ENCODE data around the gene GLOD4.

- no peak for TF ChIP-seq POLR2AphosphoS5 (IDR thresholded peaks at IDR 0.05; ENCODE audit: low read depth, low read length)
- TF ChIP-seq TAF1 (IDR thresholded peaks at IDR 0.05; ENCODE audit: borderline replicate concordance, insufficient read depth, low read length) = no peak
- TF ChIP-seq SIN3A (IDR thresholded peaks at IDR 0.05; ENCODE audit: borderline replicate concordance, insufficient read depth, low read length) = no peak
Measured at GRCh38 chr17:795721-796120, 13.6 kb upstream of the GLOD4 start.
